HL-60 (cell line): ENCODE data around the gene TEX54.

Experiments
- DNase-seq, 2 experiments: peaks; one replicate each; pipeline ENCODE4 v3.0.0-alpha.2; 2010 to 2020; ENCODE audit warnings: low read depth in 1 of 2, low spot score in 1 of 2
- H3K27ac ChIP-seq: fragments of 250-450 bp; sonication (Bioruptor Pico); replicated peaks from 2 replicates; pipeline ENCODE4 v1.5.1; 2020; ENCODE audit warnings: mild to moderate bottlenecking, moderate library complexity
- H3K27me3 ChIP-seq: fragments of 250-450 bp; sonication (Bioruptor Pico); 2 replicates; pipeline ENCODE4 v1.5.1; 2021; ENCODE audit warnings: mild to moderate bottlenecking, moderate library complexity; ENCODE audit not compliant: insufficient read depth, poor library complexity, severe bottlenecking
- H3K4me3 ChIP-seq: replicated peaks from 2 replicates; pipeline ENCODE4 v1.5.1; 2011; ENCODE audit warnings: mild to moderate bottlenecking, control low read depth, low read length; ENCODE audit not compliant: insufficient read depth
- CTCF ChIP-seq: IDR thresholded peaks from one replicate; pipeline ENCODE4 v1.5.1; 2011; ENCODE audit warnings: low read length, control low read depth, inconsistent platforms; ENCODE audit not compliant: insufficient read depth
- GABPA ChIP-seq: IDR thresholded peaks from 2 replicates; pipeline ENCODE4 v1.6.1; 2012; ENCODE audit warnings: low read depth
- POLR2AphosphoS5 ChIP-seq: IDR thresholded peaks from 2 replicates; pipeline ENCODE4 v1.6.1; 2012; ENCODE audit warnings: low read depth
- SPI1 ChIP-seq: IDR thresholded peaks from 2 replicates; pipeline ENCODE4 v1.6.1; 2012; ENCODE audit warnings: low read depth, mild to moderate bottlenecking, borderline replicate concordance
- TF ChIP-seq, protein P1 (sequence below): IDR thresholded peaks from 2 replicates; pipeline ENCODE4 v1.6.1; 2012; ENCODE audit warnings: low read depth; ENCODE audit not compliant: insufficient replicate concordance

Gene TEX54

GRCh38 chr11:62811659-62812058 is 21.0 kb downstream of the TEX54 start:
- Histone ChIP-seq H3K27ac (no peak overlapping the region), H3K4me3 (no peak overlapping the region), H3K27me3 (no peaks in the 10 kb centered on the region)
- TF ChIP-seq GABPA: no peak
- TF ChIP-seq SPI1: no peak
- TF ChIP-seq, protein P1, sequence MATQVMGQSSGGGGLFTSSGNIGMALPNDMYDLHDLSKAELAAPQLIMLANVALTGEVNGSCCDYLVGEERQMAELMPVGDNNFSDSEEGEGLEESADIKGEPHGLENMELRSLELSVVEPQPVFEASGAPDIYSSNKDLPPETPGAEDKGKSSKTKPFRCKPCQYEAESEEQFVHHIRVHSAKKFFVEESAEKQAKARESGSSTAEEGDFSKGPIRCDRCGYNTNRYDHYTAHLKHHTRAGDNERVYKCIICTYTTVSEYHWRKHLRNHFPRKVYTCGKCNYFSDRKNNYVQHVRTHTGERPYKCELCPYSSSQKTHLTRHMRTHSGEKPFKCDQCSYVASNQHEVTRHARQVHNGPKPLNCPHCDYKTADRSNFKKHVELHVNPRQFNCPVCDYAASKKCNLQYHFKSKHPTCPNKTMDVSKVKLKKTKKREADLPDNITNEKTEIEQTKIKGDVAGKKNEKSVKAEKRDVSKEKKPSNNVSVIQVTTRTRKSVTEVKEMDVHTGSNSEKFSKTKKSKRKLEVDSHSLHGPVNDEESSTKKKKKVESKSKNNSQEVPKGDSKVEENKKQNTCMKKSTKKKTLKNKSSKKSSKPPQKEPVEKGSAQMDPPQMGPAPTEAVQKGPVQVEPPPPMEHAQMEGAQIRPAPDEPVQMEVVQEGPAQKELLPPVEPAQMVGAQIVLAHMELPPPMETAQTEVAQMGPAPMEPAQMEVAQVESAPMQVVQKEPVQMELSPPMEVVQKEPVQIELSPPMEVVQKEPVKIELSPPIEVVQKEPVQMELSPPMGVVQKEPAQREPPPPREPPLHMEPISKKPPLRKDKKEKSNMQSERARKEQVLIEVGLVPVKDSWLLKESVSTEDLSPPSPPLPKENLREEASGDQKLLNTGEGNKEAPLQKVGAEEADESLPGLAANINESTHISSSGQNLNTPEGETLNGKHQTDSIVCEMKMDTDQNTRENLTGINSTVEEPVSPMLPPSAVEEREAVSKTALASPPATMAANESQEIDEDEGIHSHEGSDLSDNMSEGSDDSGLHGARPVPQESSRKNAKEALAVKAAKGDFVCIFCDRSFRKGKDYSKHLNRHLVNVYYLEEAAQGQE: no peak
- TF ChIP-seq POLR2AphosphoS5: no peak
- TF ChIP-seq CTCF: no peak
- no peak for DNase-seq

DNA sequence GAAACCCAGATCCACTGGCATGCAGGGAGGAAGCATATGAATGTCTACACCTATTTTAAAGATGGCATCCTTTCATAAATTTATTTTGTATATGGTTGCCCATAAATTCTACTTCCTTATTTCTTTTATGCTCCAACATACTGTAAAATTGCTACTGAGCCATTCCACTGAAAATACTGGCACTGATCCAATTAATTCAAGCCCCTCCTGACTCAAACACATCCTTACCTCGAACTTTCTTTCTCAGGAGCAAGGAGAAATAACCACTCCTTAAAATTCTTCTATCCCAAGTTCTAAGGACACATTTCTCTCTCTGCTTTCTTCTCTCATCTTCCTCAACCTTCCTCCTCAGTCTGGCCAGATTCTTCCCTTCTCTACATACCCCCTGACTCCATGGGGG is 21.9 kb downstream of the TEX54 start:
- Histone ChIP-seq H3K27ac (no peak overlapping the region), H3K27me3 (no peaks in the 10 kb centered on the region)

GRCh38 chr11:62806611-62807121 is 26.0 kb downstream of the TEX54 start:
- H3K4me3 ChIP-seq: peak overlapping the region; percentile 91; the same call in 1 of the 2 replicates
- TF ChIP-seq CTCF (no peak), SPI1 (peak; percentile 53; the same call in 1 of the 2 replicates), POLR2AphosphoS5 (peak; percentile 51; the same call in 1 of the 2 replicates)
- TF ChIP-seq, protein P1: no peak
- H3K27ac ChIP-seq: peak overlapping the region; percentile 76
- DNase-seq: peak in 1 of 2 experiments; percentile 90
- H3K27me3 ChIP-seq: no peaks in the 10 kb centered on the region

More for the DNA sequence above, 21.9 kb downstream of the TEX54 start:
- TF ChIP-seq SPI1 (no peak), GABPA (no peak)
- no peak overlapping the region for H3K4me3 ChIP-seq
- DNase-seq: no peak

- TF ChIP-seq CTCF: no peak
- TF ChIP-seq, protein P1: no peak
- peak overlapping the region; percentile 91 for H3K4me3 ChIP-seq
- DNase-seq: peak in 1 of 2 experiments; percentile 21
- no peaks in the 10 kb centered on the region for H3K27me3 ChIP-seq
- peak overlapping the region; percentile 76 for H3K27ac ChIP-seq
Measured at GRCh38 chr11:62805961-62806441, 26.6 kb downstream of the TEX54 start.
